A549 treated with CORT108297 at 1 μM for 4 hours (cell line): ENCODE data around the gene ANP32E. TPM values are rescaled to one million over a fixed set of nuclear protein-coding genes. Genes with fewer than 3 reads are reported as not detected.

Experiments
- total RNA-seq: library from RNA; stranded (reverse); fragments of 200-300 nt; extraction: Qiagen RNA extraction; gene quantifications from 5 replicates; pipeline ENCODE4 v1.2.3, GENCODE V29; 2022

Gene ANP32E
- total RNA-seq = 37.3 to 68.4 TPM (median 43.6 TPM) in 5 replicates

DNA sequence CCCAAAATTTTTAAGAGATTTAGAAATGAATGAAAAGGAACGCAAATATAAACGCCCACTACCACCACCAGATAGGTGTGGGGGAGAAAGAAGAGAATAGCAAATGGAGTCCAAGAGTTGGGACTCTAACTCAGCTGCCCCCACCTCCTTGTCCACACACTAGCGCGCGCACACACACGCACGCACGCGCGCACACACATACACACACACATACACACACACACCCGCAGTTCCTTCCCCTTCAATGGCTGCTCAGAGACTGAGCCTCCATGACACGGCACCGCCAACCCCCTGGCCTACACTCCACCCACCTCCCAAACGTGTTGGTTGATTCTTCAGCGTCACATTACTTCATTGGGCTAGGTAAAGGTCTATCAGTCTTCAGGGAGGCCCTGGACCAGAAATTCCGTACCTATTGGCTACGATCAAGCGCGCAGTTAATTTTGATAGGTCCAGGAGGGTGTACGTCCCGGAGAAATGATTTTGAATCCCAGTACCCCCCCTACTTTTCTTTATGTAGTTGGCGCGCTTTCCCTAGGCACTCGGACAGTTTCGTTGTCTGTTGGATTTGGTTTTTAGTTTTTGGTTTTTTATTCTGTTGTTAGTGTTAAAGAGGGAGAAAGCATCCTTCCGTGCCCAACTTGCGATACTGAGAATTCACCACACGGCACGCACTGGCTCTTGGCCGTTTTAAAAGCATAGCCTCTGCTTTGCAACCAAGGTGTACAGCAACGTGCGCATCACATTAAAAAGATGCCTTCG, at the start of gene ANP32E:
Gene ANP32E (minus strand): TSS at position 261 of the 762 bp plus-strand sequence. CDS start 326 bp downstream, outside the sequence.

DNA sequence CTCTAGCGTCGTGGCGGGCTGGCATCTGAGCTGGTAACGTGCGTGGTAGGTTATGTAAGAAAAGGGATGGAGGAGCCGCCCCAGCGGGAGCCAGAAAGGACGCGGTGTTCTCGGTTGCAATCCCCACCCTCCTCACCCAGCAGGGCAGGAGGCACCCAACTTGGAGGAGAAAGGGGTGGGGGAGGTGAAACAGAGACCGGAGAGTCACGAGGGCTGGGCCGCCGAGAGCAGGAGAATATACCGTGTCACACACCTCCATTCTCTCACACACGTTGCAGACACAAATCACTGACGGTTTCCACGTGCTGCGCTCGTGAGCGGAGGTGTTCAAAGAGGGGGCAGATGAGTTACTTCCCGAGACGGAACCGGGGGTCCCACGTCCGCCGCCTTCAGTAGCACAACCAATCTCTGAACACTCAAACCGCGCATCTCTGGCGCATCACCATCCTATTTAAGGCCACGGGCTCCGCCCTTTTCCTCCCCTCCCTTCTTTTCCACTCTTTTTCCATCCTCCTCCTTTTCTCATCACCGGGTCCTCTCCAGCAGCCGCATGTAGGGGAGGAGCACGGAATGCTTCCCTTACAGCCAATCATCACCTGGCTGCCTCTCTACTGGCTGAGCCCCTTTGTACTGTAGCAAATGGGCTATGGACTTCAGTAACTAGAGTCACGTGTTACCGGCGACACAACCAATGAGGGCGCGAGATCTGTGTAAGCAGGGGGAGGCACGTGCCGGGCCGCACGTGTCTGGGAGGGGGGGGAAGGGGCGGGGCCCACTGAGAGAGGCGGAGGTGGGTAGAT, 46.0 kb upstream of the ANP32E start, which contains the start of gene CIART:
Gene CIART (plus strand): TSS at position 797 of the 800 bp plus-strand sequence. CDS start 714 bp downstream, outside the sequence.

DNA sequence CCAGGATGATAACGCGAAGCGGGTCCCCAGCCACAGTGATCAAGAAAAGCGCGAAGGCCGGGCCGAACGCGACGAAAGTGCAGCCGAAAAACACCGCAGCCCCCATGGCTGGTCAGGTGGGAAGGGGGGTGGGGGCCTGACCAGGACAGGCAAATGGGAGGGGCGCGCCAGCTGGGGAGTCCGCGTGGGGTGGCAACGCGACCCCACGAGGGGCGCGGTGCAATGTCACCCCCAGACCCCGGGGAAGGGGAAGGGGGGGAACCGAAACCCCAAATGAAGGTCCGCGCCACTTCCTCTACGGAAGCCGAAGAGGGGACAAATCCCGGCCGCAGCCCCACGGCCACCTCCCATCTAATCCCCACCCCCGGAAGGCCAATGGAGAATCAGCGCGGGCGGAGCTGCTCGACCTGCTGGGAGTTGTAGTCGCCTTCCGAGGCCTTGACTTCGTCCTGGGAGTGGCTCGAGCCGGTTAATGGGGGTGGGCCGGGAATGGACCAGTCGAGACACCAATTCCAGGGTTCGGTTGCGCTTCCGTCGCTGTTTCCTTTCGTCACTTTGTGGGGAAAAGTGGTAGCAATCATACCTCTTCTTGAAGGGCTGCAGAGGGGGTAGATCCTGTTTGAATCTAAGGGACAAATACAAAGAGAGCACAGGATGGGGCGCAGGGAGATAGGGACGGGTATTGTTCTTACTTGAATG, 32.9 kb upstream of the ANP32E start, which contains the start of gene APH1A:
Gene APH1A (minus strand): TSS at position 312 of the 699 bp plus-strand sequence. CDS start 206 bp downstream, at position 106.

DNA sequence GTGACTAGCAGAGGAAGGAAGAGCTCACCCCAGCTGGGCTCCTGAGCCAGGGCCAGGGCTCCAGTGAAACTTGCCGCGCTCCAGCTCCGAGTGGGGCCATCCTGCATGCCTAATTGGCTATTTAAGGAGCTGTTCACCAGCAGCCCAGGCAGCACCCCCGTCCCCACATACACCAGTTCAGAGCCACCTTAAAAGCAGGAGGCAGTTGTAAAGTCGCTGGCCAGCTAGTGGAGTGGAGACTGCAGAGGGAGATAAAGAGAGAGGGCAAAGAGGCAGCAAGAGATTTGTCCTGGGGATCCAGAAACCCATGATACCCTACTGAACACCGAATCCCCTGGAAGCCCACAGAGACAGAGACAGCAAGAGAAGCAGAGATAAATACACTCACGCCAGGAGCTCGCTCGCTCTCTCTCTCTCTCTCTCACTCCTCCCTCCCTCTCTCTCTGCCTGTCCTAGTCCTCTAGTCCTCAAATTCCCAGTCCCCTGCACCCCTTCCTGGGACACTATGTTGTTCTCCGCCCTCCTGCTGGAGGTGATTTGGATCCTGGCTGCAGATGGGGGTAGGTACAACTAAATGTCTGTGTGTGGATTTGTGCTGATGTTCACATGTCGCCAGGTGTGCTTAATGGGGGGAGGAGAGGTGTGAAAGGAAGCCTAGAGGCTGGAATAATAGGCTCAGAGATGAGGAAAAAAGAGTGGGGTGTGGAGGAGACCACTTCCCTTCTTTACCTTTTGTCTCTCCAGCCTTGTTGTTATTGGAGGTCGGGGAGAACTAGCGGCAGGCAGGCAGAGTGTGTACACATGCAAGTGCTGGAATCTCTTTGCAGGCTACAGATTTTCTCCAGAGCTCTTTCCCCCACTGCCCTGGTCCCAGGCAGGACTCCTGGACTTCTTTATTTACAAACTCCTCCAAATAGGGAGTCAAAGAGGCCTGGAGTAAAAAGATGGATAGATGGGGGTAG, 22.0 kb upstream of the ANP32E start, which contains the start of gene CA14:
Gene CA14 (plus strand): TSS at position 151 of the 962 bp plus-strand sequence. CDS start 355 bp downstream, at position 506.

Other genes starting within 250 kb of the ANP32E start
- gene OTUD7B, start 225.4 kb downstream of the ANP32E start, total RNA-seq = 9.2 to 12.5 TPM (median 11.5 TPM) in 5 replicates
- 15.6 to 17.5 TPM (median 16.6 TPM) in 5 replicates for gene VPS45, start 168.3 kb downstream of the ANP32E start, total RNA-seq
- gene PLEKHO1, start 86.2 kb downstream of the ANP32E start, total RNA-seq = 8.0 to 10.9 TPM (median 9.4 TPM) in 5 replicates
- not detected in 5 replicates for gene CA14, start 21.7 kb upstream of the ANP32E start, total RNA-seq
- gene APH1A, start 32.9 kb upstream of the ANP32E start, total RNA-seq = 129 to 145 TPM (median 140 TPM) in 5 replicates
- 0.12 to 0.38 TPM (median 0.22 TPM) in 5 replicates for gene C1orf54, start 36.7 kb upstream of the ANP32E start, total RNA-seq
- 0.63 to 0.86 TPM (median 0.74 TPM) in 5 replicates for gene CIART, start 46.4 kb upstream of the ANP32E start, total RNA-seq
- 82.0 to 83.5 TPM (median 82.3 TPM) in 5 replicates for gene MRPS21, start 57.7 kb upstream of the ANP32E start, total RNA-seq
- 52.4 to 65.2 TPM (median 57.0 TPM) in 5 replicates for gene PRPF3, start 85.4 kb upstream of the ANP32E start, total RNA-seq
- 13.6 to 15.5 TPM (median 14.2 TPM) in 5 replicates for gene RPRD2, start 128.0 kb upstream of the ANP32E start, total RNA-seq